ENCODE results near the gene VPS41. TPM values are rescaled to one million over a fixed set of nuclear protein-coding genes. Genes with fewer than 3 reads are reported as not detected.

The VPS41 gene
- total RNA-seq, 2 donors from 2014 or later, result 56.5 to 60.9 TPM

DNA sequence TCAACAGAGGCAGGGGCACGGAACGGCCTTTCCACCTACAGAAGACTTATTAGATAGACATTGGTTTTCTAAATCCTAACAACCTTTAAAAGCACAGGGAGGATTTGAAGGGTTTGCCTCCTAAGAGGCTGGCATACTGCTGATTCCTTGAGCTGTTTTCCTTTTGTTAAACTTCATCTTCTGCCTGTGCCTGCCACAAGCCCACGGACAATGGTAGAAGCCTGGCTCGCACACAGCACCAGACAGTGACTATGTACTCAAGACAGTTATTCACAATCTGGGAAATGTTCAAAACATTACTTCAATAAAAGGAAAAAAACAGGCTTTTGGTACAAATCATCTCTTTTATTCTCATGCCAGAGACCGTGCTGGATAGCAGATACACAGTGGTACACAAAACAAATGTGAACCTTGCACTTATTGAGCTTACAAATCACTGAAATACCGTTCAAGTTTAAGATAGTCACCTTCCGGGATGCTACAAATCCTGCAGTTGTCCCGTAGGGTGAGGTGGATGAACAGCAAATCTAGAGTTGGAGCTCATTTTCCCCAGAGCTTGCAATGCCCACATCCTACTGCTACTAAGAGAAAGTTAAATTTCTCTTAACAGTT, 63.9 kb downstream of the VPS41 start:
- DNase-seq, result no peak
- Histone ChIP-seq H3K4me3 (no peak overlapping the region), H3K9me3 (no peaks in the 10 kb centered on the region), H3K4me1 (no peaks in the 10 kb centered on the region), H3K27ac (no peak overlapping the region), H3K9ac (ENCODE audit: low read depth in 2 of 2, low read length in 2 of 2) (no peak overlapping the region), H3K27me3 (no peaks in the 10 kb centered on the region), H3K36me3 (no peaks in the 10 kb centered on the region)
- intact Hi-C loops (cut with DNase I), result no loop called here
- TF ChIP-seq, protein P1, sequence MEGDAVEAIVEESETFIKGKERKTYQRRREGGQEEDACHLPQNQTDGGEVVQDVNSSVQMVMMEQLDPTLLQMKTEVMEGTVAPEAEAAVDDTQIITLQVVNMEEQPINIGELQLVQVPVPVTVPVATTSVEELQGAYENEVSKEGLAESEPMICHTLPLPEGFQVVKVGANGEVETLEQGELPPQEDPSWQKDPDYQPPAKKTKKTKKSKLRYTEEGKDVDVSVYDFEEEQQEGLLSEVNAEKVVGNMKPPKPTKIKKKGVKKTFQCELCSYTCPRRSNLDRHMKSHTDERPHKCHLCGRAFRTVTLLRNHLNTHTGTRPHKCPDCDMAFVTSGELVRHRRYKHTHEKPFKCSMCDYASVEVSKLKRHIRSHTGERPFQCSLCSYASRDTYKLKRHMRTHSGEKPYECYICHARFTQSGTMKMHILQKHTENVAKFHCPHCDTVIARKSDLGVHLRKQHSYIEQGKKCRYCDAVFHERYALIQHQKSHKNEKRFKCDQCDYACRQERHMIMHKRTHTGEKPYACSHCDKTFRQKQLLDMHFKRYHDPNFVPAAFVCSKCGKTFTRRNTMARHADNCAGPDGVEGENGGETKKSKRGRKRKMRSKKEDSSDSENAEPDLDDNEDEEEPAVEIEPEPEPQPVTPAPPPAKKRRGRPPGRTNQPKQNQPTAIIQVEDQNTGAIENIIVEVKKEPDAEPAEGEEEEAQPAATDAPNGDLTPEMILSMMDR (IDR thresholded peaks at IDR 0.05), result no peak

DNA sequence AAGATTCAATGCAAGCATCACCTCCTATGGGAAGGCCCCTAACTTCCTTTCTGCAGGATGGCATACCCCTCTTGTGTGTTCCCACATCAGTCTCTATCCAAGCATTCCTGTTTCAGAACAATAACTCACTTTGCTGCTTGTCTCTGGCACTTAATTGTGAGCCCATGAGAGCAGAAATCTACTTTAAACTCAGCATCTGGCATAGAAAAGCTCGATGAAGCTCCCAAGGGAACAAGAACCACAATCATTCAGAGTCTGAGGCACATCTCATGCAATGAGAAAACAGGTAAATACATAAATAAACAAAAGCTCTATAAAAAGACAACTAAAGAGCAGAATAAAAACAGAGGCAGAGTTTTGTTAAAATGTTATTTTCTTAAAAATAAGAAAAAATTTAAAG, 66.2 kb downstream of the VPS41 start:
- DNase-seq, result no peak
- Histone ChIP-seq H3K9ac (ENCODE audit: low read depth in 2 of 2, low read length in 2 of 2) (no peak overlapping the region), H3K4me3 (no peak overlapping the region), H3K9me3 (no peaks in the 10 kb centered on the region), H3K27ac (no peak overlapping the region), H3K36me3 (no peaks in the 10 kb centered on the region), H3K27me3 (no peaks in the 10 kb centered on the region), H3K4me1 (no peaks in the 10 kb centered on the region)
- intact Hi-C loops (cut with DNase I), result no loop called here
- TF ChIP-seq, protein P1 (IDR thresholded peaks at IDR 0.05), result no peak

DNA sequence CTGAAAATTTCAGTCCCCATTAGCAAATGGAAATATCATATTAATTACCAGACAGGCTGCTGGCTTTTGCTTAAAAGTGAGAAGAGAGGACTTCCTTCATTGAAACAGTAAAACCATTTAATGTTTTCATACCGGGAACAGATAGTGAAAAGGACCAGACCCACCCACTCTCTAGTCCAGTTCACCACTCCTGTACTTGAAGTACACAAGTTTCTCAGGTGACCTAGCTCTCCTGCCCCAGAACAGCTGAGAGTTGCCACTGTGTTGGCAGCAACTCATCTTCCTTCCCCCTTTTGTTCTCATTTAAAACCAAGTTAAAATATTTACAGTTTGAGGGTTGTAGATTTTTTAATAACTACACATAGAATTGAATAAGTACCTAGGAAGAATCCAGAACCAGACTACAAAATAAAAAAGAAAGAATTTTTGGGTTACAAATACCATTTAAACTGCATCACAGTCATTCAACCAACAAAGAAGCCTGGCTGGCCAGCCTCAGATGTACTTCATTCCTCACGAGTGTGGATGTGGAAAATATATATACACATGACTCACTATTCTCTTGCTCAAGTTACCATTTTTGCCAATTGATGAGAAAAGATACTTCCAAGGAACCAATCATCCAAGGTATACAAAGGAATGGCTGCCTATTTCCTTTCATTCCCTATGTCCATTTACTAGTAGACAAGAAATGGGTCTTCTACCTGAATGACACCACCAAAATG, 68.1 kb downstream of the VPS41 start:
- Histone ChIP-seq H3K27ac (no peak overlapping the region), H3K9ac (ENCODE audit: low read depth in 2 of 2, low read length in 2 of 2) (no peak overlapping the region), H3K27me3 (no peaks in the 10 kb centered on the region), H3K4me3 (no peak overlapping the region), H3K9me3 (no peaks in the 10 kb centered on the region), H3K36me3 (no peaks in the 10 kb centered on the region), H3K4me1 (no peaks in the 10 kb centered on the region)
- TF ChIP-seq, protein P1 (IDR thresholded peaks at IDR 0.05), result no peak
- DNase-seq, result no peak
- intact Hi-C loops (cut with DNase I), result no loop called here

DNA sequence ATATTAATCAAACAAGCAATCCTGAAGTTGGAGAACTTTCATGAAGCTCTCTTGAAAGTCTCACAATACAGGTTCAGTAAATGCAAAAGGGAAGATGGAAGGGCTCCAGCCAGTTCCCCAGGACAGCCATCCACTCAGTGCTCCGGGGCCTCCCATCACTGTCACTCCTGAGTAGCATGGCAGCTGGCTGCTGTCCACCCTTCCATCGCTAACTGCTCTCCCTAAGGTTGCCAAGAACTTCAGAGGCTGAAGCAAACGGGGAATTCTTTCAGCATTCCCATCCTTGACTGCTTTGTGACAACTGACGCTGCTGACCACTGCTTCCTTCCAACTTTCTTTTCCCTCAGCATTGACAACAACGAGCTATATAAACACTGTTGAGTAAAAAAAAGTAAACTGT, 69.1 kb downstream of the VPS41 start:
- TF ChIP-seq, protein P1 (IDR thresholded peaks at IDR 0.05), result no peak

DNA sequence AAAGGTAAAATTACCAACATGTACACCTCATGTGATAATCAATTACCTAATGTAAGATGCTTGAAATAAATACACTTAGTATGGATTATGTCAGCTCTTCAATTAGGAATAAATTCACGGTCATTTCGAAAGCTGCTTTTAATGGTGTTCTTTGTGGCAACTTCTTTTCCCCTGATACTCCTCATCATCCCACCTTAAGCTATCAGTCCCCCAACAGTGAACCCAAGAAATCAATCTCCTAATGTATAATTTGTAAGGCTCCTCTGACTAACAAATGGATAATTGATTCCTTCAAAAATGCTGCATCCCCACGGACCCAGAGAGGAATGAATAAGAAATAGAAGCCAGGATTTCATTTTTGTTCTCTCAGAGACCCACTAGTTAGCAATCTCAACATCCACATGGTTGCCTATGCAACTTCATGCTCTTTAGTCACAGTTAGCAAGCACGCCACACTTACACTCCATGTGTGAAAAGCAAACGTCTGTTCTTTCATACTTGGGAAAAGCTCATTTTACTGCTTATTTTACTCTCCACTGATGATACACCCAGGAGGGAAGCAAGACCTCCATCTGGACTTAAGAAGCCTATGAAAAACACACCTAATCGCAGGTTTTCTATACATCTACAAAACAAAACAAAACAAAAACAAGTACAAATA, 70.1 kb downstream of the VPS41 start:
- no peak for DNase-seq
- TF ChIP-seq, protein P1 (IDR thresholded peaks at IDR 0.05), result no peak
- intact Hi-C loops (cut with DNase I), result no loop called here
- no peak overlapping the region for H3K27ac ChIP-seq
- no peaks in the 10 kb centered on the region for H3K36me3 ChIP-seq
- H3K4me3 ChIP-seq, result no peak overlapping the region
- no peaks in the 10 kb centered on the region for H3K9me3 ChIP-seq
- H3K4me1 ChIP-seq, result no peaks in the 10 kb centered on the region
- no peaks in the 10 kb centered on the region for H3K27me3 ChIP-seq
- no peak overlapping the region for H3K9ac ChIP-seq (ENCODE audit: low read depth in 2 of 2, low read length in 2 of 2)

More for the DNA sequence above, 69.1 kb downstream of the VPS41 start:
- no peak overlapping the region for H3K27ac ChIP-seq
- no peaks in the 10 kb centered on the region for H3K9me3 ChIP-seq
- H3K9ac ChIP-seq (ENCODE audit: low read depth in 2 of 2, low read length in 2 of 2), result no peak overlapping the region
- no peak overlapping the region for H3K4me3 ChIP-seq
- intact Hi-C loops (cut with DNase I), result no loop called here
- H3K4me1 ChIP-seq, result no peaks in the 10 kb centered on the region
- no peak for DNase-seq
- no peaks in the 10 kb centered on the region for H3K36me3 ChIP-seq
- no peaks in the 10 kb centered on the region for H3K27me3 ChIP-seq
